ENCODE measurements around the gene SCGN. TPM values are rescaled to one million over a fixed set of nuclear protein-coding genes. Genes with fewer than 3 reads are reported as not detected.

Gene SCGN
- total RNA-seq, 1 donor from 2014 or later, result not detected

DNA sequence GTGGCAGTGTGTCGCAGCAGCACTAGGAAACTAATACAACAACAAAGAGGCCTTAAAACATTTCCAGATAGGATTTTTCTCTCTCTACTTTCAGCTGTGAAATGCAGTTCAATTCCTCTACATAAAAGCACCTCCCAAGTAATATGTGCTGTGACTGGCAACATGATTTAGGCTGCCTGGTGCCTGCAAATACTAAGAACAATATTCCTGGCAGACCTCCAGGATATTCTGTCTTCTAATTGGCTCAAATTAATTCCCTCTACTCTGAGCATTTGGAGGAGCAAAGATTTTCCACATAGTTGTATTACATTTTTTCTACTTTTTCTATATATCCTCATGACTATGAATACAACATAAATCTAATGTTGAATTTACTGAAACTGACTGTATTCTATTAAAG is 33.2 kb downstream of the SCGN start:
- DNase-seq (ENCODE audit: low read depth) (no peak), FAIRE-seq (no peak)
- no peak overlapping the region for H3K4me3 ChIP-seq (ENCODE audit: low read depth, low read length)
- TF ChIP-seq, protein P1, sequence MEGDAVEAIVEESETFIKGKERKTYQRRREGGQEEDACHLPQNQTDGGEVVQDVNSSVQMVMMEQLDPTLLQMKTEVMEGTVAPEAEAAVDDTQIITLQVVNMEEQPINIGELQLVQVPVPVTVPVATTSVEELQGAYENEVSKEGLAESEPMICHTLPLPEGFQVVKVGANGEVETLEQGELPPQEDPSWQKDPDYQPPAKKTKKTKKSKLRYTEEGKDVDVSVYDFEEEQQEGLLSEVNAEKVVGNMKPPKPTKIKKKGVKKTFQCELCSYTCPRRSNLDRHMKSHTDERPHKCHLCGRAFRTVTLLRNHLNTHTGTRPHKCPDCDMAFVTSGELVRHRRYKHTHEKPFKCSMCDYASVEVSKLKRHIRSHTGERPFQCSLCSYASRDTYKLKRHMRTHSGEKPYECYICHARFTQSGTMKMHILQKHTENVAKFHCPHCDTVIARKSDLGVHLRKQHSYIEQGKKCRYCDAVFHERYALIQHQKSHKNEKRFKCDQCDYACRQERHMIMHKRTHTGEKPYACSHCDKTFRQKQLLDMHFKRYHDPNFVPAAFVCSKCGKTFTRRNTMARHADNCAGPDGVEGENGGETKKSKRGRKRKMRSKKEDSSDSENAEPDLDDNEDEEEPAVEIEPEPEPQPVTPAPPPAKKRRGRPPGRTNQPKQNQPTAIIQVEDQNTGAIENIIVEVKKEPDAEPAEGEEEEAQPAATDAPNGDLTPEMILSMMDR (IDR thresholded peaks at IDR 0.05; ENCODE audit: insufficient read depth, low read length, severe bottlenecking), result no peak
- no peaks in the 10 kb centered on the region for H3K36me3 ChIP-seq (ENCODE audit: control insufficient read depth, insufficient read depth, low read length)
- no peaks in the 10 kb centered on the region for H3K27me3 ChIP-seq (ENCODE audit: control insufficient read depth, insufficient read depth, low read length)

DNA sequence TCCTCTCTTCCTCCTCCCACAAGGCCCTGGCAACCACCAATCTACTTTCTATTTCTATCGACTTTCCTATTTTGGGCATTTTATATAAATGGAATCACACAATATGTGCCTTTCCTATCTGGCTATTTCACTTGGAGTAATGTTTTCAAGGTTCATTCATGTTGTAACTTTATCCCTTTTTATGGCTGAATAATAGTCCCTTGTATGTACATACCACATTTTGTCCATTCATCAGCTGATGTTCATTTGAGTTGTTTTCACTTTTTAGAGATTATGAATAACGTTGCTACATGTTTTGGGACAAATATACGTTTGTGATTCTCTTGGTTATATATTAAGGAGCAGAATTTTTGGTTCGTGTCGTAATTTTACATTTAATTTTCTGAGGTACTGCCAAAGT is 33.9 kb downstream of the SCGN start:
- Histone ChIP-seq H3K27me3 (ENCODE audit: control insufficient read depth, insufficient read depth, low read length) (no peaks in the 10 kb centered on the region), H3K4me3 (ENCODE audit: low read depth, low read length) (no peak overlapping the region), H3K36me3 (ENCODE audit: control insufficient read depth, insufficient read depth, low read length) (no peaks in the 10 kb centered on the region)
- TF ChIP-seq, protein P1 (IDR thresholded peaks at IDR 0.05; ENCODE audit: insufficient read depth, low read length, severe bottlenecking), result no peak
- no peak for DNase-seq (ENCODE audit: low read depth)
- no peak for FAIRE-seq

DNA sequence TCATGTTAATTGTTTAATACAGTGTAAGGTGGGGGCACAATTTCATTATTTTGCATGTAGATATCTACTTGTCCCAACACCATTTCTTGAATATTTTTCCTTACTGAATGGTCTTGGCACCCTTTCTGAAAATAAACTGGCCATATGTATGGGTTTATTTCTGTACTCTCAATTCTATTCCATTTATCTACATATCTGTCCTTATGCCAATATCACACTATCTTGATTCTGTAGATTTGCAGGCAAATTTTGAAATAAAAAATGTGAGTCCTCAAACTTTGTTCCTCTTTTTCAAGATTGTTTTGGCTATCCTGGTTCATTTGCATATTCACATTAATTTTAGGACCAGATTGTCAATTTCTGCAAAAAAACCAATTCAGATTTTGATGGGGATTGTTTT is 34.8 kb downstream of the SCGN start:
- no peaks in the 10 kb centered on the region for H3K36me3 ChIP-seq (ENCODE audit: control insufficient read depth, insufficient read depth, low read length)
- H3K27me3 ChIP-seq (ENCODE audit: control insufficient read depth, insufficient read depth, low read length), result no peaks in the 10 kb centered on the region
- FAIRE-seq (no peak), DNase-seq (ENCODE audit: low read depth) (no peak)
- TF ChIP-seq, protein P1 (IDR thresholded peaks at IDR 0.05; ENCODE audit: insufficient read depth, low read length, severe bottlenecking), result no peak
- H3K4me3 ChIP-seq (ENCODE audit: low read depth, low read length), result no peak overlapping the region

DNA sequence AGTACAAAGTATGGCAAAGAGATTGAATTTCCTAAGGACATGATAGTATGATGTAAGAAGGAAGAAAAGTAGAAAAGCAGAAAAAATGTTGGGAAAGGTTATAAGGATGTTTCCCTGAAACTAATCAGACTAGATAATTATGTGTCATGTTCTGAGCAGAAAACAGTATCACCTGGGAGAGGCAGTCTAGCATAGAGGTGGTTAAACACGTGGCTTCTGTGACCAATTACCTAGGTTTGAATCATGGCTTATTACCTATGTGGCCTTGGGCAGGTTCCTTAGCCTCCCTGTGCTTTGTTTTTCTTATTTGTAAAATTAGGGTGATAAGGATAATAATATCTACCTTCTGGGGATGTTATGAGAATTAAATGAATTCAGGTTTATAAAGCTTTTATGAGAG is 38.0 kb downstream of the SCGN start:
- peaks cover 1% of the 10 kb centered on the region for H3K27me3 ChIP-seq (ENCODE audit: control insufficient read depth, insufficient read depth, low read length)
- FAIRE-seq, result no peak
- TF ChIP-seq, protein P1 (IDR thresholded peaks at IDR 0.05; ENCODE audit: insufficient read depth, low read length, severe bottlenecking), result no peak
- H3K4me3 ChIP-seq (ENCODE audit: low read depth, low read length), result no peak overlapping the region
- no peaks in the 10 kb centered on the region for H3K36me3 ChIP-seq (ENCODE audit: control insufficient read depth, insufficient read depth, low read length)
- peak; percentile 49 for DNase-seq (ENCODE audit: low read depth)

DNA sequence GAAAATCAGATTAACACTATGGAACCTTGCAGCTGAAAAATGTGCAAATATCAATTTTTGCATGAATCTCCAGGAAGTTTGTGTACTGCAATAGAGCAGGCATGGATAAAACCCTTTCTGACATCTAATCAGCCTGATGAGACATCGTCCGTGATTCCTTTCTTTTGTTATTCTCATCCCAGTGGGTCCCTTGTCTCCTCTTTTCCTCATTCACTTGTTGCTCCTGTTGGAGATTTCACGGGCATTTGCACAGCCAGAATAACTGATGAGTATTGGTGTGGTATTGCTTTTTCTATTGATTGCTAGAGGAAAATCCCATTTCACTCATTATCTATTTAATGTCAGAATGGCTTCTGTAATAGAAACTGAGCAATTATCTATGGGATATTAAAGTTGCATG is 39.9 kb downstream of the SCGN start:
- Histone ChIP-seq H3K4me3 (ENCODE audit: low read depth, low read length) (no peak overlapping the region), H3K27me3 (ENCODE audit: control insufficient read depth, insufficient read depth, low read length) (peaks cover 1% of the 10 kb centered on the region), H3K36me3 (ENCODE audit: control insufficient read depth, insufficient read depth, low read length) (no peaks in the 10 kb centered on the region)
- FAIRE-seq (no peak), DNase-seq (ENCODE audit: low read depth) (no peak)
- TF ChIP-seq, protein P1 (IDR thresholded peaks at IDR 0.05; ENCODE audit: insufficient read depth, low read length, severe bottlenecking), result no peak

DNA sequence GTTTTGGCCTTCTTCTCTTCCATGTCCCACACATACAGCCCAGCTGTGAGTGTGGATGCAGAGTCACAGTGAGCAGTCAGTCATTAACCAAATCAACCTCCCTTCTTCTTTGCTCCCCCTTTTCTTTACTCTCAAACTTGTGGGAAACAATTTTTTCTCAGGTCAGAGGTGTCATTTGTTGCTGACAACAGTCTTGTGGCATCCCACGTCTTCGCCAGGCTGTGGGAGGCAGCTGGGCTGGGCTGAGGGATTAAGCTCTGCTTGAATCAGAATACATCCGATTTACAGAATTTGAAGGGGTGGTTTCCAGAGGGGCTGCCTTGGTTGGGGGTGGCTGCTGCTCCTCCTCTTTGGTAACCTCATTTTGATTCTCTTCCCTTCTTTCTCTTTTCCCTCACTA is 40.5 kb downstream of the SCGN start:
- no peak for FAIRE-seq
- Histone ChIP-seq H3K27me3 (ENCODE audit: control insufficient read depth, insufficient read depth, low read length) (peaks cover 1% of the 10 kb centered on the region), H3K36me3 (ENCODE audit: control insufficient read depth, insufficient read depth, low read length) (no peaks in the 10 kb centered on the region), H3K4me3 (ENCODE audit: low read depth, low read length) (no peak overlapping the region)
- TF ChIP-seq, protein P1 (IDR thresholded peaks at IDR 0.05; ENCODE audit: insufficient read depth, low read length, severe bottlenecking), result no peak
- no peak for DNase-seq (ENCODE audit: low read depth)
